AG04450 (cell line): ENCODE results near the gene ISCU. TPM values are rescaled to one million over a fixed set of nuclear protein-coding genes. Genes with fewer than 3 reads are reported as not detected.

Source experiments
- CTCF ChIA-PET: fragments of 300-600, 350-600 bp; formaldehyde crosslinking; extraction: SDS; loops from one replicate; lab custom pipeline; 2022; ENCODE audit warnings: antibody characterized with exemption, inconsistent platforms; lab: Charles Lee
- POLR2A ChIA-PET: fragments of 350-600 bp; formaldehyde crosslinking; extraction: SDS; loops from one replicate; lab custom pipeline; 2021; ENCODE audit warnings: antibody characterized with exemption, inconsistent platforms; lab: Yijun Ruan, JAX
- DNase-seq: peaks from one replicate; pipeline ENCODE4 v3.0.0-alpha.2; 2011; ENCODE audit warnings: low read depth, low spot score
- H3K27ac ChIP-seq: one replicate; pipeline ENCODE4 v1.5.1; 2012; ENCODE audit warnings: low read depth, low read length, control low read depth
- H3K27me3 ChIP-seq: one replicate; pipeline ENCODE4 v1.6.0; 2012; ENCODE audit warnings: low read length; ENCODE audit not compliant: control insufficient read depth, insufficient read depth
- H3K4me3 ChIP-seq: 2 replicates; pipeline ENCODE4 v1.5.1; 2011; ENCODE audit warnings: mild to moderate bottlenecking, low read depth, low read length, control low read depth
- H3K9me3 ChIP-seq: 2 replicates; pipeline ENCODE4 v1.5.1; 2012; ENCODE audit warnings: low read length; ENCODE audit not compliant: control insufficient read depth, insufficient read depth
- polyA plus RNA-seq: library from polyadenylated mRNA; depleted of rRNA; stranded (reverse); fragments of >200 nt; gene quantifications from 2 replicates; pipeline ENCODE4 v1.2.3, GENCODE V29; 2011
- TF ChIP-seq, protein P1 (sequence below): IDR thresholded peaks from 2 replicates; pipeline ENCODE4 v1.5.1; 2011; ENCODE audit warnings: low read depth, low read length, control low read depth, inconsistent platforms

Gene ISCU
- polyA plus RNA-seq, 1 experiment: 184 TPM

DNA sequence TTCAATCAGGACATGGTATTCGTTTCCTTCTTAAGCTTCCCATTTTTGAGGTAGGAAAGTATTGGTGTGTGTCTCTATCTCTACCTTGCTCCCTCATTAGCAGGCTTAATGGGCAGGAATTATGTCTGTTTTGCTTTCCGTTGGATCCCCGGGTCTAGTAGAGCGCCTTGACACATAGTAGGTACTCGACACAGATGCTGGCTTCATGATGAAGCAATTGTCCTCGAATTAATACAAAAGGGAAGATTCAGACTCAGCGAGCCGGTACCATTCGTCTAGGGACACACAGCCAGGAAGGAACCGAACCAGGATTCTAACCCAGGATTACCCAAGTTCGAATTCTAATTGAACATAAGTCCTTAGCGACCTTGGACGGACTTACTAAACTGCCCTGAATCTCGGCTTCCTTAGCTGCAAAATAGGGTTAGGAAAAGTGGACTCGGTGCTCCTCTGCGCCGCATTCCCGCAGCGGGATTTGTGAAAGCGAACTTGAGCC is 496 bp upstream of the ISCU start:
- no peaks in the 10 kb centered on the region; the same call in 1 of the 2 replicates for H3K9me3 ChIP-seq
- peak overlapping the region; percentile 100 for H3K4me3 ChIP-seq
- ChIA-PET CTCF (interaction anchor here (0.7 to 15.8 kb wide), 6 partner anchors 8 to 532 kb away, joined by 3 to 508 read pairs (median 3); no protein-coding TSS in a partner anchor), POLR2A (interaction anchor here (0.6 to 1.6 kb wide), 4 partner anchors 22 to 161 kb away, joined by 3 to 7 read pairs (median 4); no protein-coding TSS in a partner anchor)
- no peaks in the 10 kb centered on the region for H3K27me3 ChIP-seq
- DNase-seq: no peak
- H3K27ac ChIP-seq: no peak overlapping the region
- TF ChIP-seq, protein P1, sequence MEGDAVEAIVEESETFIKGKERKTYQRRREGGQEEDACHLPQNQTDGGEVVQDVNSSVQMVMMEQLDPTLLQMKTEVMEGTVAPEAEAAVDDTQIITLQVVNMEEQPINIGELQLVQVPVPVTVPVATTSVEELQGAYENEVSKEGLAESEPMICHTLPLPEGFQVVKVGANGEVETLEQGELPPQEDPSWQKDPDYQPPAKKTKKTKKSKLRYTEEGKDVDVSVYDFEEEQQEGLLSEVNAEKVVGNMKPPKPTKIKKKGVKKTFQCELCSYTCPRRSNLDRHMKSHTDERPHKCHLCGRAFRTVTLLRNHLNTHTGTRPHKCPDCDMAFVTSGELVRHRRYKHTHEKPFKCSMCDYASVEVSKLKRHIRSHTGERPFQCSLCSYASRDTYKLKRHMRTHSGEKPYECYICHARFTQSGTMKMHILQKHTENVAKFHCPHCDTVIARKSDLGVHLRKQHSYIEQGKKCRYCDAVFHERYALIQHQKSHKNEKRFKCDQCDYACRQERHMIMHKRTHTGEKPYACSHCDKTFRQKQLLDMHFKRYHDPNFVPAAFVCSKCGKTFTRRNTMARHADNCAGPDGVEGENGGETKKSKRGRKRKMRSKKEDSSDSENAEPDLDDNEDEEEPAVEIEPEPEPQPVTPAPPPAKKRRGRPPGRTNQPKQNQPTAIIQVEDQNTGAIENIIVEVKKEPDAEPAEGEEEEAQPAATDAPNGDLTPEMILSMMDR: no peak

DNA sequence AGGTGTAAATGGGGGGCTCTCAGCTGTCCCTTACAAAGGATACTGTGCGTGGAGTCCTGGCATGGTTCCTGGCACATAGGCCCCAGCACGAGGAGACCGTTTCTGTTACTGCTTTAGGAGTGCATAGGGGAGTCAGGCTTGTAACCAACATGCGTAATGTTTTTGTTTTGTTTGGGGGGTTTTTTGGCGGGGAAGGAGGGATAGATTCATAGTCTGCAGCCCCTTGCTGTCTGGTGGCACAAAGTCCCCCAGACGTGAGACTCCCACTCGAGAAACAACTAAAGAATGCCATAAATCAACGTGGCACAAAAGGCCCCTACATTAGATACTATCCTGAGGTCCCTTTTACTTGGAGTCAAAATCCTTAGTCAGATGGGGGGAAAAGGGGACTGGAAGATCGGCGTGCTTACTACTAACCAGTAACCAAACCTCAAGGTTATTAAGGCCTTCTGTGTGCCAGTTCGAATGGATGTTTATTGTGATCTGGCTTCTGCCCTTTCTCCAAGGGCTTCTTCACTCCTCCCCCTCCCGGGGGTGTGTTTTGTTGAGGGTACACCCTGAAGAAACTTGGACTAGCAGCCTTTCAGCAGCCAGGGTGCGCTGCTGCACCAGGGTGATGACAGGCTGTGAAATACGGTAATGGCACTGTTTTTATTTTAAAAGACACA is 874 bp downstream of the ISCU start:
- CTCF ChIA-PET: interaction anchor here (0.6 to 15.8 kb wide), 25 partner anchors 13 to 530 kb away, joined by 3 to 508 read pairs (median 5); partner anchors contain the start of genes ALKBH2 and TMEM119
- TF ChIP-seq, protein P1: peak; percentile 97
- Histone ChIP-seq H3K27ac (peak overlapping the region; percentile 81), H3K27me3 (no peaks in the 10 kb centered on the region), H3K9me3 (no peaks in the 10 kb centered on the region; the same call in 1 of the 2 replicates), H3K4me3 (peak overlapping the region; percentile 96)
- POLR2A ChIA-PET: interaction anchor here (0.7 to 1.6 kb wide), 2 partner anchors 57 to 65 kb away, joined by 5 read pairs; no protein-coding TSS in a partner anchor
- DNase-seq: peak; percentile 67

DNA sequence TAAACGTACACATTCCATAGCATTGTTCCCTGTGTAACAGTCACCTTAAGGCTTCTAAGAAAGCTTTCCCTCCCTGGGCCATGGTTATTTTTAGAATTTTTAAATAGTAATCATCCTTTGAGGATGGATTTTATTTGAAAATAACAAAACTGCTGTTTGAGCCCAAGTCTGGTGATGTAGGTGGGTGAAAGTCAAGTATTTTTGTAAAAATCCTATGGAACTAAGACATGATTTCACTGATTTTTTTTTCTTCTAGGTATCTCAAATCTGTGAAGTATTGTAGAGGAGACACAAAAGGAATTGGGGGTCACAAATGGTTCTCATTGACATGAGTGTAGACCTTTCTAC is 1.4 kb downstream of the ISCU start:
- Histone ChIP-seq H3K9me3 (no peaks in the 10 kb centered on the region; the same call in 1 of the 2 replicates), H3K27me3 (no peaks in the 10 kb centered on the region), H3K27ac (no peak overlapping the region), H3K4me3 (peak overlapping the region; percentile 45)
- CTCF ChIA-PET: interaction anchor here (0.6 to 15.8 kb wide), 30 partner anchors 9 to 531 kb away, joined by 3 to 508 read pairs (median 4); partner anchors contain the start of genes ALKBH2 and TMEM119
- POLR2A ChIA-PET: interaction anchor here (0.6 kb wide), 1 partner anchor 286 kb away, joined by 4 read pairs; no protein-coding TSS in a partner anchor
- TF ChIP-seq, protein P1: no peak
- DNase-seq: no peak

DNA sequence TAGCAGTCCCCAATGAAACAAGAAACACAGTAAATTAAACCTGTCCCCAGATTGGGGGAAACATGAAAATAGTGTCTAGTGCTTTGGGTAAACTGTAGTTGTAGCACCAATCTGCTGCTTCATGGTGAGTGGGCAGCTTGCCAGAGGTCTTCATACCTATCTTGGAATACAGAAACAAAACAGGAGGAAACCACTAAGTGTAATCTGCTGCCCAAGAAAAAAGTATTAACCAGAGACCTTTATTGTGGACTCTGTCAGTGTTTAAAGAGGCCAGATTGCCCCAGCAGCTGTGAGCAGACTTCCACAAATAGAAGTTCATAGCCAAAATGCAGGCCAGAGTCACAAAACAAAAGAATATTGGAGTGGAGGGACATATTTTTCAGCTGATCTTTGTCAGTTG is 2.3 kb downstream of the ISCU start:
- no peak for DNase-seq
- no peak overlapping the region for H3K27ac ChIP-seq
- ChIA-PET CTCF (interaction anchor here (0.5 to 15.8 kb wide), 20 partner anchors 8 to 698 kb away, joined by 3 to 508 read pairs (median 7); partner anchors contain the start of gene ALKBH2), POLR2A (no interaction called here)
- no peak overlapping the region for H3K4me3 ChIP-seq
- H3K27me3 ChIP-seq: no peaks in the 10 kb centered on the region
- TF ChIP-seq, protein P1: no peak
- H3K9me3 ChIP-seq: no peaks in the 10 kb centered on the region; the same call in 1 of the 2 replicates
